HG02588 (cell line): ENCODE data around the gene PACRG.

Experiments used
- ATAC-seq: cut with Tn5 transposase; IDR thresholded peaks from one replicate; pipeline ENCODE4 v1.9.1; 2021; ENCODE audit warnings: mild to moderate bottlenecking, moderate library complexity; ENCODE audit not compliant: unreplicated experiment

The PACRG gene

GRCh38 chr6:163323274-163323673, 595.5 kb downstream of the PACRG start:
- no peak for ATAC-seq

- ATAC-seq, result no peak
These were observed 595.9 kb downstream of the PACRG start for GRCh38 chr6:163323705-163324104.

- no peak for ATAC-seq
These were observed 596.5 kb downstream of the PACRG start for GRCh38 chr6:163324326-163324687.

GRCh38 chr6:163324688-163325389, 597.1 kb downstream of the PACRG start:
- ATAC-seq, result no peak

- ATAC-seq, result no peak
These were observed 597.6 kb downstream of the PACRG start for GRCh38 chr6:163325390-163325784.

- ATAC-seq, result no peak
These were observed 599.5 kb downstream of the PACRG start for GRCh38 chr6:163327165-163327880.

- no peak for ATAC-seq
These were observed 600.1 kb downstream of the PACRG start for GRCh38 chr6:163327921-163328320.

GRCh38 chr6:163328411-163328810, 600.6 kb downstream of the PACRG start:
- ATAC-seq, result no peak

GRCh38 chr6:163329991-163330390, 602.2 kb downstream of the PACRG start:
- no peak for ATAC-seq

- no peak for ATAC-seq
These were observed 603.5 kb downstream of the PACRG start for GRCh38 chr6:163331245-163331644.

GRCh38 chr6:163332575-163332974, 604.8 kb downstream of the PACRG start:
- no peak for ATAC-seq

- no peak for ATAC-seq
These were observed 605.3 kb downstream of the PACRG start for GRCh38 chr6:163333038-163333437.

- no peak for ATAC-seq
These were observed 606.2 kb downstream of the PACRG start for GRCh38 chr6:163333701-163334663.

GRCh38 chr6:163335056-163335455, 607.3 kb downstream of the PACRG start:
- ATAC-seq, result no peak

- ATAC-seq, result no peak
These were observed 608.1 kb downstream of the PACRG start for GRCh38 chr6:163335671-163336545.

GRCh38 chr6:163336961-163337360, 609.2 kb downstream of the PACRG start:
- ATAC-seq, result no peak

- ATAC-seq, result no peak
These were observed 610.2 kb downstream of the PACRG start for GRCh38 chr6:163337958-163338357.

- ATAC-seq, result no peak
These were observed 611.1 kb downstream of the PACRG start for GRCh38 chr6:163338671-163339405.

- no peak for ATAC-seq
These were observed 611.7 kb downstream of the PACRG start for GRCh38 chr6:163339466-163339865.
